Thoracic aorta (tissue), 2 donors: ENCODE results near the gene ST6GALNAC6. TPM values are rescaled to one million over a fixed set of nuclear protein-coding genes. Genes with fewer than 3 reads are reported as not detected.

ENCODE experiments used
- ATAC-seq: fragments of 150-250 bp; one replicate; pipeline ENCODE4 v1.8.0; 2017; ENCODE audit warnings: low read depth; ENCODE audit not compliant: insufficient number of reproducible peaks, low FRiP score
- DNase-seq: peaks from one replicate; pipeline ENCODE4 v3.0.0-alpha.2; 2020; ENCODE audit warnings: low spot score
- H3K27ac ChIP-seq, 2 donors: fragments of 200-600 bp; sonication (generic); 1 replicate in 1 of 2; 2 replicates in 1 of 2; pipeline ENCODE4 v1.5.1; 2016; ENCODE audit warnings: mild to moderate bottlenecking in 2 of 2, moderate library complexity in 2 of 2
- H3K27me3 ChIP-seq: fragments of 200-600 bp; sonication (generic); replicated peaks from 2 replicates; pipeline ENCODE4 v1.6.0; 2016; ENCODE audit warnings: mild to moderate bottlenecking; ENCODE audit not compliant: insufficient read depth
- H3K36me3 ChIP-seq: fragments of 200-600 bp; sonication (generic); one replicate; pipeline ENCODE4 v1.5.1; 2016
- H3K4me1 ChIP-seq, 2 donors: fragments of 200-600 bp; sonication (generic); 1 replicate in 1 of 2; 2 replicates in 1 of 2; pipeline versions ENCODE4 v1.5.1 to v1.6.0; 2016; ENCODE audit warnings: low read depth in 2 of 2, mild to moderate bottlenecking in 1 of 2; ENCODE audit not compliant: control insufficient read depth in 1 of 2
- H3K4me3 ChIP-seq: fragments of 200-600 bp; sonication (generic); 2 replicates; pipeline ENCODE4 v1.5.1; 2016; ENCODE audit warnings: mild to moderate bottlenecking
- H3K9me3 ChIP-seq: fragments of 200-600 bp; sonication (generic); 2 replicates; pipeline ENCODE4 v1.5.1; 2016
- total RNA-seq, 2 donors: library from RNA; depleted of rRNA; stranded (reverse); fragments of >200 nt; gene quantifications; one replicate each; pipeline versions ENCODE4 v1.1.0 to v1.2.3, GENCODE V29; 2016
- TF ChIP-seq, protein P1 (sequence below): fragments of 200-600 bp; sonication (generic); IDR thresholded peaks from one replicate; pipeline ENCODE4 v1.5.1; 2019; ENCODE audit warnings: antibody characterized with exemption

ST6GALNAC6 gene
- total RNA-seq, 2 donors from 2014 or later, result 140 to 221 TPM

- TF ChIP-seq, protein P1, sequence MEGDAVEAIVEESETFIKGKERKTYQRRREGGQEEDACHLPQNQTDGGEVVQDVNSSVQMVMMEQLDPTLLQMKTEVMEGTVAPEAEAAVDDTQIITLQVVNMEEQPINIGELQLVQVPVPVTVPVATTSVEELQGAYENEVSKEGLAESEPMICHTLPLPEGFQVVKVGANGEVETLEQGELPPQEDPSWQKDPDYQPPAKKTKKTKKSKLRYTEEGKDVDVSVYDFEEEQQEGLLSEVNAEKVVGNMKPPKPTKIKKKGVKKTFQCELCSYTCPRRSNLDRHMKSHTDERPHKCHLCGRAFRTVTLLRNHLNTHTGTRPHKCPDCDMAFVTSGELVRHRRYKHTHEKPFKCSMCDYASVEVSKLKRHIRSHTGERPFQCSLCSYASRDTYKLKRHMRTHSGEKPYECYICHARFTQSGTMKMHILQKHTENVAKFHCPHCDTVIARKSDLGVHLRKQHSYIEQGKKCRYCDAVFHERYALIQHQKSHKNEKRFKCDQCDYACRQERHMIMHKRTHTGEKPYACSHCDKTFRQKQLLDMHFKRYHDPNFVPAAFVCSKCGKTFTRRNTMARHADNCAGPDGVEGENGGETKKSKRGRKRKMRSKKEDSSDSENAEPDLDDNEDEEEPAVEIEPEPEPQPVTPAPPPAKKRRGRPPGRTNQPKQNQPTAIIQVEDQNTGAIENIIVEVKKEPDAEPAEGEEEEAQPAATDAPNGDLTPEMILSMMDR, result no peak
- no peak for ATAC-seq
- no peaks in the 10 kb centered on the region for H3K4me1 ChIP-seq
- H3K27me3 ChIP-seq, result no peaks in the 10 kb centered on the region
- no peak for DNase-seq
- no peaks in the 10 kb centered on the region for H3K9me3 ChIP-seq
- no peak overlapping the region for H3K4me3 ChIP-seq
- H3K27ac ChIP-seq, result no peak overlapping the region
- H3K36me3 ChIP-seq, result peaks cover 26% of the 10 kb centered on the region
These were observed 45.3 kb upstream of the ST6GALNAC6 start for GRCh38 chr9:127944586-127945218.

DNA sequence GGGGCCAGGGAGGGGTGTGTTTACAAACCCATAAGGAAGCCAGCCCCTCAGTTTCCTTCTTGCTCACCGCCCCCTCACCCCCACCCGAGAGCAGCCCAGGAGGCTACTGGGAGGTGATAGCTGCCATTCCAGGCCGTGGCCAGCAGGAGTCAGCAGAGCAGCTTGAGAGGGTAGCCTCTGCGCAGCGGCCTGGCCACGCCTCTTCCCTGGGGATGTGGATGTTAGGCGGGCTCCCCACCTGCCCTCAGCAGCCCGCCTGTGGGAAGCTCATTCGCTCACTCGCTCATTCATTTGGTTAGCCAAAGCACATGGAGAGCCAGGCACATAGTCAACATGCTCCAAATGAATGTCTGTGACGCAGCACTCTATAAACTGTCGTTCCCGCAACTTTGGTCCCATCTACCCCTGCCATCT lies 44.3 kb upstream of the ST6GALNAC6 start:
- Histone ChIP-seq H3K36me3 (peaks cover 26% of the 10 kb centered on the region), H3K4me1 (no peaks in the 10 kb centered on the region), H3K27me3 (no peaks in the 10 kb centered on the region), H3K4me3 (no peak overlapping the region), H3K27ac (peak overlapping the region in 1 of 2 donors; percentile 5), H3K9me3 (no peaks in the 10 kb centered on the region)
- DNase-seq, result peak; percentile 54
- TF ChIP-seq, protein P1, result peak; percentile 92
- ATAC-seq, result peak; percentile 49

DNA sequence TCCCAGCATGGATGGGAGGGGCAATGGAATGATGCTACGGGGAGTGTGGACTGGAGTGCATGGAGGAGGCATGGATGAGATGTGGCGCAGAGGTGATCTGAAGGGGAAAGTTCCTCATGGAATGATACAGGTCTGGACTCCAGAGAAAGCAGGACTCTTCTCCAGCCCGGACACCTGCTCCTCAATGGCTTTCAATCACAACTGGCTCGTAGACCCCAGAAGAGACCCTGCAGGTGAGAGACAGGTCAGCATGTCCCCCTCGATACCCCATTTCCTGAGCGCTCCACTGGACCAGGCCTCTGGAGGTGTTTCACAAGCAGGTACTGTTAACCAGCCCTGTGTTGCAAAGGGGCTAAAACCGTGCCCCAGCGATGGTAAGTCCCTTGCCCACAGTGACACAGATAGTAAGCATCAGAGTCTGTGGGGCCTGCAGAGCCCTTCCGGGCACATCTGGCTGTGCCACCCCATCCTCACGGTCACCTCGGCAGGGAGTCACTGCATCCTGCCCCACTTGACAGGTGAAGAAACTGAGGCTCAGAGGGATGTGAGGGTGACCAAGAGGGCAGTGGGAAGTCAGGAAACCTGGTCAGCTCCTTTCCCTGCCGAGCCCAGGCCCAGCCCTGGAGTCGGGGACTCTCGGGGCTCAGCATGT lies 43.7 kb upstream of the ST6GALNAC6 start:
- H3K4me1 ChIP-seq, result peaks cover 0 to 5% of the 10 kb centered on the region in 2 donors
- no peaks in the 10 kb centered on the region for H3K9me3 ChIP-seq
- peaks cover 26% of the 10 kb centered on the region for H3K36me3 ChIP-seq
- ATAC-seq, result no peak
- H3K4me3 ChIP-seq, result no peak overlapping the region
- H3K27ac ChIP-seq, result no peak overlapping the region
- TF ChIP-seq, protein P1, result no peak
- no peak for DNase-seq
- no peaks in the 10 kb centered on the region for H3K27me3 ChIP-seq

- no peak for DNase-seq
- H3K4me1 ChIP-seq, result peaks cover 0 to 10% of the 10 kb centered on the region in 2 donors
- TF ChIP-seq, protein P1, result peak; percentile 90
These were observed 43.0 kb upstream of the ST6GALNAC6 start for GRCh38 chr9:127942216-127943010.

GRCh38 chr9:127941961-127942215 lies 42.5 kb upstream of the ST6GALNAC6 start:
- ATAC-seq (no peak), DNase-seq (no peak)
- H3K36me3 ChIP-seq, result peaks cover 26% of the 10 kb centered on the region
- no peaks in the 10 kb centered on the region for H3K27me3 ChIP-seq
- peaks cover 4 to 15% of the 10 kb centered on the region in 2 donors for H3K4me1 ChIP-seq
- H3K9me3 ChIP-seq, result no peaks in the 10 kb centered on the region
- H3K4me3 ChIP-seq, result no peak overlapping the region
- no peak overlapping the region for H3K27ac ChIP-seq
- TF ChIP-seq, protein P1, result no peak

More at GRCh38 chr9:127942216-127943010, 43.0 kb upstream of the ST6GALNAC6 start:
- no peak overlapping the region for H3K27ac ChIP-seq
- no peaks in the 10 kb centered on the region for H3K9me3 ChIP-seq
- H3K4me3 ChIP-seq, result no peak overlapping the region
- H3K36me3 ChIP-seq, result peaks cover 26% of the 10 kb centered on the region
- ATAC-seq, result no peak
- H3K27me3 ChIP-seq, result no peaks in the 10 kb centered on the region
